HepG2 (cell line): ENCODE measurements around the gene RDH12. TPM values are rescaled to one million over a fixed set of nuclear protein-coding genes. Genes with fewer than 3 reads are reported as not detected.

ENCODE experiments used
- MAFK ChIP-seq, 2 experiments: IDR thresholded peaks in 1 of 2; conservative IDR thresholded peaks in 1 of 2; 2 replicates each; pipeline ENCODE4 v1.6.1; 2011; ENCODE audit warnings: improper control_type of control experiment in 2 of 2, low read length in 2 of 2
- MLLT10 ChIP-seq: sonication (generic); formaldehyde crosslinking; IDR thresholded peaks from 2 replicates; pipeline ENCODE4 v1.4.0; 2020; ENCODE audit warnings: missing genetic modification reagents
- NPAS2 ChIP-seq: sonication (generic); formaldehyde crosslinking; IDR thresholded peaks from 2 replicates; pipeline ENCODE4 v1.8.0; 2022; ENCODE audit warnings: mild to moderate bottlenecking, missing genetic modification reagents, borderline replicate concordance
- RAD51 ChIP-seq: fragments of 450-650 bp; IDR thresholded peaks from 2 replicates; pipeline ENCODE4 v1.6.1; 2016; ENCODE audit warnings: borderline replicate concordance
- REPIN1 ChIP-seq: sonication (generic); formaldehyde crosslinking; IDR thresholded peaks from 2 replicates; pipeline ENCODE4 v1.8.0; 2022; ENCODE audit warnings: missing genetic modification reagents, low read depth, mild to moderate bottlenecking, borderline replicate concordance
- RXRB ChIP-seq: IDR thresholded peaks from 2 replicates; pipeline ENCODE4 v1.6.1; 2016; ENCODE audit warnings: borderline replicate concordance, missing genetic modification reagents, missing compliant biosample characterization
- ZNF598 ChIP-seq: sonication (generic); formaldehyde crosslinking; IDR thresholded peaks from 2 replicates; pipeline ENCODE4 v1.5.1; 2020; ENCODE audit warnings: mild to moderate bottlenecking, missing genetic modification reagents, borderline replicate concordance
- ZNF614 ChIP-seq: IDR thresholded peaks from 2 replicates; pipeline ENCODE4 v1.6.1; 2018; ENCODE audit warnings: missing biosample characterization, missing genetic modification reagents, inconsistent platforms, borderline replicate concordance
- polyA plus RNA-seq, 8 experiments: library from polyadenylated mRNA; depleted of rRNA in 3 of 8; stranded (reverse) in 7 of 8; unstranded in 1 of 8; fragments of >200 nt; fragmentation: Illumina TruSeq in 4 of 8; extraction: Trizol in 4 of 8; gene quantifications; 2 replicates each; pipeline versions ENCODE4 v1.2.1 to v1.2.3, GENCODE V29; 2011 to 2016; ENCODE audit warnings: low read depth in 4 of 8, missing spikeins in 1 of 8, mixed read lengths in 1 of 8; ENCODE audit not compliant: insufficient read depth in 1 of 8
- total RNA-seq, 5 experiments: library from RNA; depleted of rRNA; stranded (reverse); fragments of >200 nt; fragmentation: Illumina TruSeq; extraction: Trizol; gene quantifications; 2 replicates each; pipeline ENCODE4 v1.2.3, GENCODE V29; 2016; ENCODE audit warnings: low read depth in 1 of 5
- TF ChIP-seq, protein P1 (sequence below), 2 experiments: fragments of 450-650 bp in 1 of 2; sonication (generic) in 1 of 2; formaldehyde crosslinking in 1 of 2; IDR thresholded peaks; 2 replicates each; pipeline versions ENCODE4 v1.6.1 to v1.8.0; 2016 to 2022; ENCODE audit warnings: antibody characterized with exemption in 1 of 2, mild to moderate bottlenecking in 1 of 2, missing genetic modification reagents in 1 of 2
- TF ChIP-seq, protein P2 (sequence below): sonication (generic); formaldehyde crosslinking; IDR thresholded peaks from 2 replicates; pipeline ENCODE4 v1.4.0; 2020; ENCODE audit warnings: mild to moderate bottlenecking, missing genetic modification reagents
- TF ChIP-seq, protein P3 (sequence below): sonication (generic); formaldehyde crosslinking; IDR thresholded peaks from 2 replicates; pipeline ENCODE4 v1.4.0; 2020; ENCODE audit warnings: mild to moderate bottlenecking, missing genetic modification reagents
- TF ChIP-seq, protein P4 (sequence below): sonication (generic); formaldehyde crosslinking; IDR thresholded peaks from 2 replicates; pipeline ENCODE4 v1.8.1; 2023; ENCODE audit warnings: mild to moderate bottlenecking, missing genetic modification reagents

The RDH12 gene
- total and polyA plus RNA-seq, 2 of the 13 experiments (the other 11 are each of a cell fraction or from before 2014, with no cell fraction given), result 1.6 to 2.1 TPM

DNA sequence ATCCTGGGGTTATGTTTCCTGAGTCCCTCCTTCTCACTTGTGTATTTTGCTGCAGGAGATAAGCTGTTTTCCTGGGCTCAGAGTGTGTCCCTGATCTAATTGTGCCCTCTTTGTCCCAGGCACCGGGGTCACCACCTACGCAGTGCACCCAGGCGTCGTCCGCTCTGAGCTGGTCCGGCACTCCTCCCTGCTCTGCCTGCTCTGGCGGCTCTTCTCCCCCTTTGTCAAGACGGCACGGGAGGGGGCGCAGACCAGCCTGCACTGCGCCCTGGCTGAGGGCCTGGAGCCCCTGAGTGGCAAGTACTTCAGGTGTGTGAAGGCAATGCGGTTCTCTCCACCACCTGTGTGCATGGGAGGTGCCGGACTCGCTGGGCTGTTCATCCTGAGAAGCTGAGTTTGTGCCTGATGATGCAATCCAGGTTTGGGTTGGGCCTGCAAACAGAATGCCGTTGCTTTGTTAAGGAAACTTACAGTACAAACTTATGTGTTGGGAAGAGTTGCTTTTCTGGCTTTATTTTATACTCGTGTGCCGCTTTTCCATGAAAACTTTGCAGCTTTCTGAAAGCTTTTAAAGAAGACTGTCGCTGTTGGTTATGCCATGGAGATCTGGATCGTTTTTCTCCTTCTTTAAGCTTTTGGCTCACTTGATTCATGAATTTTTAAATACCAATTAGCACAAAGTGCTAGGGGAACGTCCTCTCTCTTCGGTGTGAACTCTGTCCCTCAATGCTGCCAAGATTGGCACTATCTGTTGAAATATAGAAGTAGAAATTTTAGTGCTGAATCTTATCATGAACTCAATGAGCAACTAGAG is 27.6 kb downstream of the RDH12 start (continued):
- TF ChIP-seq, protein P1, sequence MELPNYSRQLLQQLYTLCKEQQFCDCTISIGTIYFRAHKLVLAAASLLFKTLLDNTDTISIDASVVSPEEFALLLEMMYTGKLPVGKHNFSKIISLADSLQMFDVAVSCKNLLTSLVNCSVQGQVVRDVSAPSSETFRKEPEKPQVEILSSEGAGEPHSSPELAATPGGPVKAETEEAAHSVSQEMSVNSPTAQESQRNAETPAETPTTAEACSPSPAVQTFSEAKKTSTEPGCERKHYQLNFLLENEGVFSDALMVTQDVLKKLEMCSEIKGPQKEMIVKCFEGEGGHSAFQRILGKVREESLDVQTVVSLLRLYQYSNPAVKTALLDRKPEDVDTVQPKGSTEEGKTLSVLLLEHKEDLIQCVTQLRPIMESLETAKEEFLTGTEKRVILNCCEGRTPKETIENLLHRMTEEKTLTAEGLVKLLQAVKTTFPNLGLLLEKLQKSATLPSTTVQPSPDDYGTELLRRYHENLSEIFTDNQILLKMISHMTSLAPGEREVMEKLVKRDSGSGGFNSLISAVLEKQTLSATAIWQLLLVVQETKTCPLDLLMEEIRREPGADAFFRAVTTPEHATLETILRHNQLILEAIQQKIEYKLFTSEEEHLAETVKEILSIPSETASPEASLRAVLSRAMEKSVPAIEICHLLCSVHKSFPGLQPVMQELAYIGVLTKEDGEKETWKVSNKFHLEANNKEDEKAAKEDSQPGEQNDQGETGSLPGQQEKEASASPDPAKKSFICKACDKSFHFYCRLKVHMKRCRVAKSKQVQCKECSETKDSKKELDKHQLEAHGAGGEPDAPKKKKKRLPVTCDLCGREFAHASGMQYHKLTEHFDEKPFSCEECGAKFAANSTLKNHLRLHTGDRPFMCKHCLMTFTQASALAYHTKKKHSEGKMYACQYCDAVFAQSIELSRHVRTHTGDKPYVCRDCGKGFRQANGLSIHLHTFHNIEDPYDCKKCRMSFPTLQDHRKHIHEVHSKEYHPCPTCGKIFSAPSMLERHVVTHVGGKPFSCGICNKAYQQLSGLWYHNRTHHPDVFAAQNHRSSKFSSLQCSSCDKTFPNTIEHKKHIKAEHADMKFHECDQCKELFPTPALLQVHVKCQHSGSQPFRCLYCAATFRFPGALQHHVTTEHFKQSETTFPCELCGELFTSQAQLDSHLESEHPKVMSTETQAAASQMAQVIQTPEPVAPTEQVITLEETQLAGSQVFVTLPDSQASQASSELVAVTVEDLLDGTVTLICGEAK (IDR thresholded peaks at IDR 0.05), result no peak
- TF ChIP-seq, protein P1 (CRISPR knock-in tag; IDR thresholded peaks at IDR 0.05), result 0 out of 2 replicates have a peak, but pooled peaks have one; percentile 59
- no peak for TF ChIP-seq MAFK (conservative IDR thresholded peaks at IDR 0.05 in 1 of 2, IDR thresholded peaks at IDR 0.05 in 1 of 2; ENCODE audit: low read length in 2 of 2)
- TF ChIP-seq MLLT10 (CRISPR knock-in tag), result no peak
- TF ChIP-seq, protein P2, sequence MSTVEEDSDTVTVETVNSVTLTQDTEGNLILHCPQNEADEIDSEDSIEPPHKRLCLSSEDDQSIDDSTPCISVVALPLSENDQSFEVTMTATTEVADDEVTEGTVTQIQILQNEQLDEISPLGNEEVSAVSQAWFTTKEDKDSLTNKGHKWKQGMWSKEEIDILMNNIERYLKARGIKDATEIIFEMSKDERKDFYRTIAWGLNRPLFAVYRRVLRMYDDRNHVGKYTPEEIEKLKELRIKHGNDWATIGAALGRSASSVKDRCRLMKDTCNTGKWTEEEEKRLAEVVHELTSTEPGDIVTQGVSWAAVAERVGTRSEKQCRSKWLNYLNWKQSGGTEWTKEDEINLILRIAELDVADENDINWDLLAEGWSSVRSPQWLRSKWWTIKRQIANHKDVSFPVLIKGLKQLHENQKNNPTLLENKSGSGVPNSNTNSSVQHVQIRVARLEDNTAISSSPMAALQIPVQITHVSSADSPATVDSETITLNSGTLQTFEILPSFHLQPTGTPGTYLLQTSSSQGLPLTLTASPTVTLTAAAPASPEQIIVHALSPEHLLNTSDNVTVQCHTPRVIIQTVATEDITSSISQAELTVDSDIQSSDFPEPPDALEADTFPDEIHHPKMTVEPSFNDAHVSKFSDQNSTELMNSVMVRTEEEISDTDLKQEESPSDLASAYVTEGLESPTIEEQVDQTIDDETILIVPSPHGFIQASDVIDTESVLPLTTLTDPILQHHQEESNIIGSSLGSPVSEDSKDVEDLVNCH (CRISPR knock-in tag), result no peak
- TF ChIP-seq ZNF614 (CRISPR knock-in tag), result no peak
- TF ChIP-seq REPIN1 (CRISPR knock-in tag), result peak; percentile 53; the same call in 1 of the 2 replicates
- TF ChIP-seq NPAS2 (CRISPR knock-in tag), result no peak
- TF ChIP-seq RXRB, result peak; percentile 59; the same call in 1 of the 2 replicates
- peak; percentile 78; the same call in 1 of the 2 replicates for TF ChIP-seq ZNF598
- no peak for TF ChIP-seq RAD51
- TF ChIP-seq, protein P3, sequence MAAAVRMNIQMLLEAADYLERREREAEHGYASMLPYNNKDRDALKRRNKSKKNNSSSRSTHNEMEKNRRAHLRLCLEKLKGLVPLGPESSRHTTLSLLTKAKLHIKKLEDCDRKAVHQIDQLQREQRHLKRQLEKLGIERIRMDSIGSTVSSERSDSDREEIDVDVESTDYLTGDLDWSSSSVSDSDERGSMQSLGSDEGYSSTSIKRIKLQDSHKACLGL (CRISPR knock-in tag), result no peak
- TF ChIP-seq, protein P4, sequence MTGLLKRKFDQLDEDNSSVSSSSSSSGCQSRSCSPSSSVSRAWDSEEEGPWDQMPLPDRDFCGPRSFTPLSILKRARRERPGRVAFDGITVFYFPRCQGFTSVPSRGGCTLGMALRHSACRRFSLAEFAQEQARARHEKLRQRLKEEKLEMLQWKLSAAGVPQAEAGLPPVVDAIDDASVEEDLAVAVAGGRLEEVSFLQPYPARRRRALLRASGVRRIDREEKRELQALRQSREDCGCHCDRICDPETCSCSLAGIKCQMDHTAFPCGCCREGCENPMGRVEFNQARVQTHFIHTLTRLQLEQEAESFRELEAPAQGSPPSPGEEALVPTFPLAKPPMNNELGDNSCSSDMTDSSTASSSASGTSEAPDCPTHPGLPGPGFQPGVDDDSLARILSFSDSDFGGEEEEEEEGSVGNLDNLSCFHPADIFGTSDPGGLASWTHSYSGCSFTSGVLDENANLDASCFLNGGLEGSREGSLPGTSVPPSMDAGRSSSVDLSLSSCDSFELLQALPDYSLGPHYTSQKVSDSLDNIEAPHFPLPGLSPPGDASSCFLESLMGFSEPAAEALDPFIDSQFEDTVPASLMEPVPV (CRISPR knock-in tag), result 0 out of 2 replicates have a peak, but pooled peaks have one; percentile 36
